Nephron (organoid): ENCODE results near the gene PPP1R14D.

Experiments used
- H3K27ac Mint-ChIP-seq, 3 experiments: 2 replicates each; pipeline ENCODE4 v1.8.0; 2020; ENCODE audit warnings: mixed read lengths in 3 of 3, mild to moderate bottlenecking in 2 of 3, moderate library complexity in 1 of 3
- H3K27me3 Mint-ChIP-seq: 2 replicates; pipeline ENCODE4 v1.8.0; 2021; ENCODE audit warnings: low read depth, mild to moderate bottlenecking, moderate library complexity, mixed read lengths
- H3K36me3 Mint-ChIP-seq: 2 replicates; pipeline ENCODE4 v1.8.0; 2020; ENCODE audit warnings: low read depth, mixed read lengths
- H3K4me1 Mint-ChIP-seq: 2 replicates; pipeline ENCODE4 v1.8.0; 2020; ENCODE audit warnings: mixed read lengths
- H3K4me3 Mint-ChIP-seq, 3 experiments: 2 replicates each; pipeline ENCODE4 v1.8.0; 2020; ENCODE audit warnings: mild to moderate bottlenecking in 3 of 3, mixed read lengths in 3 of 3, moderate library complexity in 2 of 3
- H3K9me3 Mint-ChIP-seq: 2 replicates; pipeline ENCODE4 v1.8.0; 2020; ENCODE audit warnings: mixed read lengths
- CTCF ChIP-seq, 3 experiments: fragments of 200-600 bp; sonication (generic); IDR thresholded peaks; one replicate each; pipeline ENCODE4 v1.5.0; 2021; ENCODE audit warnings: antibody characterized with exemption in 3 of 3; ENCODE audit not compliant: unreplicated experiment in 3 of 3

The PPP1R14D gene

DNA sequence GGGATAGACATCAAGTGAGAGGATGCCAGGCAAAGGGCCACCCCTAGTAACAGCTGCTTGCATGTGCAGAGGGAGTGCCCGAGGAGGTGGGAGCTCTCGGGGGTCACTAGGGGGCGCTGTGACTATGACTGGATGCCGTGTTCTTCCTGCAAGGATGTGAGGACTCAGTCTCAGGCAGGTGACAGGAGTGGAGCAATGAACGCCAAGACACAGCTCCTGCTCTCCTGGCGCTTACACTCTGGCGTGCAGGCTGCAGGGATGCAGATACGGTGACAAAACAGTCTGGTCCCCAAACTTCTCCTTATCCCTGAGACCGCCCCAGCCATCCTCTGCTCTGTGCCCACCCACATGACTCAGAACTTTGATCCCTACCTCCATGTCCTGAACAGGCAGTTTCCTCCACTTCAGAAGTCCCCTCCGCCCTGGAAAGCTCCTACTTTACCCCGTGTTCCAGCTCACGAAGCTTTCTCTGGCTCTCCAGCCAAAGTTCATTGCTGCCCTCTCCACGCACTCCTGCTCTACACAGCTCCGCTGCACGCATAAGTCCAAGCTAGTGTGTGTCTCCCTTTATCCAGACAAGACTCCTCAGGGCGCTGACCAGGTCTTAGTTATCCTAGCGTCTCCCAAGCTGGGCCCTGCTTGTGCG lies 30.8 kb upstream of the PPP1R14D start:
- H3K27me3 Mint-ChIP-seq: peaks cover 16% of the 10 kb centered on the region
- H3K27ac Mint-ChIP-seq: peak overlapping the region; percentile 22 to 93 (median 51)
- H3K36me3 Mint-ChIP-seq: peaks cover 3% of the 10 kb centered on the region

GRCh38 chr15:40858706-40859105 lies 30.2 kb upstream of the PPP1R14D start:
- Mint-ChIP-seq H3K36me3 (peaks cover 3% of the 10 kb centered on the region), H3K4me3 (no peak overlapping the region), H3K9me3 (no peaks in the 10 kb centered on the region), H3K27me3 (peaks cover 12% of the 10 kb centered on the region), H3K4me1 (peaks cover 11% of the 10 kb centered on the region), H3K27ac (peak overlapping the region in 2 of 3 experiments; percentile 14 to 93)
- TF ChIP-seq CTCF (IDR thresholded peaks at IDR 0.05; ENCODE audit: unreplicated experiment in 3 of 3): no peak

More for the DNA sequence above, 30.8 kb upstream of the PPP1R14D start:
- Mint-ChIP-seq H3K4me1 (peaks cover 11% of the 10 kb centered on the region), H3K4me3 (peak overlapping the region in 1 of 3 experiments; percentile 51), H3K9me3 (no peaks in the 10 kb centered on the region)
- TF ChIP-seq CTCF (IDR thresholded peaks at IDR 0.05; ENCODE audit: unreplicated experiment in 3 of 3): peak; percentile 57 to 66 (median 58)

DNA sequence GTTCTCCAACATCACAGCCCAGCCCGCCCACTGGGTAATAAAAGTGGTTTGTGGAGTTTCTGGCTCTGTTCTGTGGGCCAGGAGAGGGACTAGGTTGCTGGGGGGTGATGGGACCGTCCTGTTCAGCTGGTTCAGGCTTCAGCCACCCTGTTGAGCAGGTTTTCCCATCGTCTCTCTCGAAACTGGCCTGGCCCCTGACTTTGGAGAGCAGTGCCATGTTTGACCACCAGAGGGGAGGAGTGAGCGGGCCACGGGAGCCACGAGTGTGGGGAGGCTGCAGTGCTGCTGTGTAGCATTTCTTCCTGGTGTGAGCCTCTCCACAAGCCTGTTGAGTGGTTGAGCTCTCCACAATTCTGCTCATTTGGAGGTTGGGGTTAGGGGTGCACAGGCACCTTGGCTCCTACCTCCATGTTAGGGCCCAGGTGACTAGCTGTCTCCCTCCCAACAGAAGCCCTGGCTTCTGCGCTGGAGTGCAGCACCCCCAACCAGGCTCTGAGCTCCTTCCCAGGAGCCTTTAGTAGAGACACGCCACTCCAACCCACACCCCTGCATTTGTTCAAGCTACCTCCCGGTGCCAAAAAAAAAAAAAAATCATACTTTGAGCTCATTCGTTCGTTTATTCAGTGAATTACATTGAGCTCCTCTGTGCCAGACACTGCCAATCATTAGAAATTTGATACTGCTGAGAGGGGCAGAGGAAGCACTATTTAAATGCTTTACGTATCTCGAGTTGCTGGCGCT lies 29.3 kb upstream of the PPP1R14D start:
- peak; percentile 87 to 94 (median 89) for TF ChIP-seq CTCF (IDR thresholded peaks at IDR 0.05; ENCODE audit: unreplicated experiment in 3 of 3)
- Mint-ChIP-seq H3K27me3 (peaks cover 12% of the 10 kb centered on the region), H3K27ac (peak overlapping the region in 2 of 3 experiments; percentile 35 to 84), H3K9me3 (no peaks in the 10 kb centered on the region), H3K36me3 (peaks cover 3% of the 10 kb centered on the region), H3K4me3 (no peak overlapping the region), H3K4me1 (peaks cover 11% of the 10 kb centered on the region)

- Mint-ChIP-seq H3K27me3 (peaks cover 9% of the 10 kb centered on the region), H3K4me3 (no peak overlapping the region), H3K27ac (peak overlapping the region in 1 of 3 experiments; percentile 84), H3K9me3 (no peaks in the 10 kb centered on the region), H3K4me1 (peaks cover 11% of the 10 kb centered on the region), H3K36me3 (peaks cover 9% of the 10 kb centered on the region)
- no peak for TF ChIP-seq CTCF (IDR thresholded peaks at IDR 0.05; ENCODE audit: unreplicated experiment in 3 of 3)
These were observed 28.2 kb upstream of the PPP1R14D start for GRCh38 chr15:40856746-40857145.

DNA sequence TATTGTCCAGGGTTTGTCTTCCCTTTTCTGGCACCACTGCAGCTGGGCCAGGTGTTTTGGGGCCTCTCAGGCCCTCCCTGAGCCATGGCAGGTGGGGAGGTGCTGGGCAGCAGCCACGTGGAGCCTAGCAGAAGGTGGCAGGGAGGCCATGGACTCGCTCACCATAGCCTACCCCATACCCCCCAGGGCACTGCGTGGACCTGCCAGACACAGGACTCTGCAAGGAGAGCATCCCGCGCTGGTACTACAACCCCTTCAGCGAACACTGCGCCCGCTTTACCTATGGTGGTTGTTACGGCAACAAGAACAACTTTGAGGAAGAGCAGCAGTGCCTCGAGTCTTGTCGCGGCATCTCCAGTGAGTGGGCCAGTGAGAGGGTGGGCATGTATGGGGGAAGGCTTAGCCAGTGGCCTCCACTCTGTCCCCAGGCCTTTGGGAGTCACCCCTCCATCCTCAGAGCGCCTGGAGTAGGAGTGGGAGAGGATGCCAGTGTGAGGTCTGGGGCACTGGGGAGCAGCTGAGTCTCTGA lies 27.3 kb upstream of the PPP1R14D start:
- Mint-ChIP-seq H3K9me3 (no peaks in the 10 kb centered on the region), H3K4me1 (peaks cover 11% of the 10 kb centered on the region), H3K27ac (no peak overlapping the region), H3K4me3 (no peak overlapping the region), H3K36me3 (peaks cover 10% of the 10 kb centered on the region), H3K27me3 (peaks cover 9% of the 10 kb centered on the region)
- TF ChIP-seq CTCF (IDR thresholded peaks at IDR 0.05; ENCODE audit: unreplicated experiment in 3 of 3): no peak
